NCI-H1092 treated with DMSO at 0.1 percent for 48 hours (cell line): ENCODE results near the gene WBP2.
A peak's percentile ranks its signal among the peaks of the same experiment; 100 is the strongest.

Experiments used
- DNase-seq: peaks from one replicate; lab custom pipeline; 2025; lab: John Stamatoyannopoulos, UW

The WBP2 gene

GRCh38 chr17:75845058-75845711 is 9.9 kb downstream of the WBP2 start:
- DNase-seq = no peak

GRCh38 chr17:75844530-75845057 is 10.5 kb downstream of the WBP2 start:
- no peak for DNase-seq

GRCh38 chr17:75843577-75844529 is 11.3 kb downstream of the WBP2 start, which contains the start of gene UNC13D:
Gene UNC13D, minus strand, starts transcription at chr17:75844404. Its CDS starts 67 bp downstream, at chr17:75844337.
- no peak for DNase-seq

- DNase-seq = no peak
Measured at GRCh38 chr17:75842963-75843576, 12.1 kb downstream of the WBP2 start.

GRCh38 chr17:75842411-75842810 is 12.7 kb downstream of the WBP2 start:
- no peak for DNase-seq

- no peak for DNase-seq
Measured at GRCh38 chr17:75840799-75841164, 14.4 kb downstream of the WBP2 start.

GRCh38 chr17:75839942-75840798 is 15.0 kb downstream of the WBP2 start:
- no peak for DNase-seq

GRCh38 chr17:75838410-75838809 is 16.7 kb downstream of the WBP2 start:
- DNase-seq = no peak

- no peak for DNase-seq
Measured at GRCh38 chr17:75837899-75838298, 17.2 kb downstream of the WBP2 start.

GRCh38 chr17:75836605-75837004 is 18.5 kb downstream of the WBP2 start:
- no peak for DNase-seq

GRCh38 chr17:75835654-75835987 is 19.5 kb downstream of the WBP2 start:
- peak; percentile 48 for DNase-seq

- DNase-seq = peak; percentile 48
Measured at GRCh38 chr17:75834928-75835653, 20.0 kb downstream of the WBP2 start.

GRCh38 chr17:75834279-75834920 is 20.7 kb downstream of the WBP2 start:
- DNase-seq = no peak

GRCh38 chr17:75832652-75833400 is 22.3 kb downstream of the WBP2 start:
- no peak for DNase-seq

- DNase-seq = no peak
Measured at GRCh38 chr17:75832164-75832651, 22.9 kb downstream of the WBP2 start.

- no peak for DNase-seq
Measured at GRCh38 chr17:75831032-75831571, 24.0 kb downstream of the WBP2 start.

- DNase-seq = no peak
Measured at GRCh38 chr17:75830164-75831031, 24.7 kb downstream of the WBP2 start.

GRCh38 chr17:75829747-75830146 is 25.4 kb downstream of the WBP2 start:
- DNase-seq = no peak
